Measurements from ENCODE around the gene ATP8A1. TPM values are rescaled to one million over a fixed set of nuclear protein-coding genes. Genes with fewer than 3 reads are reported as not detected.

Gene ATP8A1
- total RNA-seq, 2 donors from 2014 or later = 64.7 to 70.5 TPM

DNA sequence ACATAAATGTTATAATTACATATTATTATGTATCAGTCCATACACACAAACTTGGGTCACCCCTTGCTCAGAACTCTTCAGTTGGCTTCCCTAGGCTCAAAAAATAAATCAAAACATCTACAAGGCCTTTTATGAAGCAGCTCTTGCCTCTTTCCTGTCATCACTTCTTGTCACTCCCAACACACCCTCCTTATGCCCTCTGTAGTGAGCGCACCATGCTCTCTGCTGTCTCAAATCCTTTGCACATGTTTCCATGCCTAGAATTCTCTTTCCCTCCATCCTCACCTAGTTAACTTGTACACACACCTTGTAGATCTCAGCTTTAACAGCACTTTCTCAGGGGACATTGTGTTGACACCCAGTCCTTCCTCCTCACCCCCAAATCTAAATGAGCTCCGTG is 53.0 kb downstream of the ATP8A1 start:
- DNase-seq (no peak), ATAC-seq (no peak)
- intact Hi-C loops (cut with DNase I, micrococcal nuclease) = no loop called here

DNA sequence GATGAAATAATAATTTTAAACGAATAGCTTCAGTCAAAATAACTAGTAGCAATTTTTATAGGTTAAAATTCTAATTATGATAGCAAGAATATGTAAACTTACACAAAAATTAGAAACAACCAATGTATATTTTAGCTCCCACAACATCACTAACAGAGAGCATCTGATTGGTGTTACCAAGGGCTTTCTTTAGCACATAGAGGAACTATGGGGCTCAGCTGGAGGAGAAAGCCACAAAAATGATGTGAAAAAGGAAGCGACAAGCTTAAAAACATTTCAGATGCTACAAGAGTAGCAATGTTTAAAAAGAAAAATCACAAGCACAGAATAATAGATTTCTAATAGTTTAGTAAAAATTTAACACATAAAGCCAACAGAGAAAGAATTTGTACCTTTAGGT is 56.3 kb downstream of the ATP8A1 start:
- DNase-seq (no peak), ATAC-seq (no peak)
- intact Hi-C loops (cut with DNase I, micrococcal nuclease) = no loop called here

DNA sequence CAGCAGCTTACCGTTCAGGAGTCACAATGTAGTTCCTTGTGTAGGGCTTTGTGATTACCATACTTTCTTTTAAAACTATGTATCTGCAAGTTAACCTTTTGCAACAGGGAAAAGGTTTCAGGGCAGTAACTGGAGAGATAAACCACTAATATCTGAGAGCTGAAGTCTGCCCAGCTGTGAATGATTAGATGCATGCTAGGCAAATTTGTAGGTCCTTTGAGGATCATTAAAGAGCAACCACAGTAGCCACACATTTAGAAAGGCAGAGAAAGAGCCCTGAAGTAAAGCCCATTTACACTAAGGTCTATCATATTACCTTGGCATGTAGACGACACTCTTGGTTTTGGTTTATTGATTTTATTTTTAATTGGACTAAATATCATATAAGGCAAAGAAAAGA is 60.0 kb downstream of the ATP8A1 start:
- no peak for ATAC-seq
- DNase-seq = no peak
- intact Hi-C loops (cut with DNase I, micrococcal nuclease) = no loop called here

DNA sequence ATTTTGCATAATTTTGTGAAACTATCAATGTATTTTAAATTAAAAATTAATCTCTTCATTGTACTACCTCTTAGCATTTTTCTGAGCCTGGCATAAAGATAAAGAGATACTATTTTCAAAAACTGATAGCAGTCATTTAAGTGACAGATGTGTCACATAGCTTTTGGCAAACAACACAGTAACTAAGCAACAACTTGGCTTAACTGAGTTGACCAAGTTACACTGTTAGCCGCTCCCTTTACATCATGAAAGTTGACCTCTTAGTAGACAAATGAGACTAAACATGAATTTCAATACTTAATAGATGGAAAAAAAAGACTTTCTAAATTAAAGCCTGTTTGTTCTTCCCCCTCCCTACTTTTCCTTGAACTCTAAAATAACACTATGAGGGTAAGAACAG is 62.0 kb downstream of the ATP8A1 start:
- ATAC-seq (peak; percentile 45), DNase-seq (no peak)
- intact Hi-C loops (cut with DNase I, micrococcal nuclease) = no loop called here

DNA sequence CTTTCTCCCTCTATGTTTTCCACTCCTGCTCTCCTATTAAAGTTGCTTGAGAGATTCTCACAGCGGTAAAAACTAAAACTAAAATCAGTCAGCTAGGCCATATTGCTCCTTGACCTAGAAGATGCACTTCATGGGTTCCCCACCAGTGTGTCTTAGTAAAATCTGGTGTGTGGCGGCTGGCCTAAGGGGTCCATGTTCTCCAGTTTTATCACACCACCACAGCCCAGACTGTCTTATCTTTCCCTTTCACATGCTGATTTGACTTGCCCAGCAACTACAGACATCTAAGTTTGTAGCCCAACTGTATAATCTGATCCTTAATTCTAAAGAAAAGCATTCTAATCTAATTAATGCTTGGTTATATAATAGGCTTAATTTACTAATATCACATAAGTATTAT is 68.0 kb downstream of the ATP8A1 start:
- DNase-seq (no peak), ATAC-seq (no peak)
- intact Hi-C loops (cut with DNase I, micrococcal nuclease) = no loop called here

DNA sequence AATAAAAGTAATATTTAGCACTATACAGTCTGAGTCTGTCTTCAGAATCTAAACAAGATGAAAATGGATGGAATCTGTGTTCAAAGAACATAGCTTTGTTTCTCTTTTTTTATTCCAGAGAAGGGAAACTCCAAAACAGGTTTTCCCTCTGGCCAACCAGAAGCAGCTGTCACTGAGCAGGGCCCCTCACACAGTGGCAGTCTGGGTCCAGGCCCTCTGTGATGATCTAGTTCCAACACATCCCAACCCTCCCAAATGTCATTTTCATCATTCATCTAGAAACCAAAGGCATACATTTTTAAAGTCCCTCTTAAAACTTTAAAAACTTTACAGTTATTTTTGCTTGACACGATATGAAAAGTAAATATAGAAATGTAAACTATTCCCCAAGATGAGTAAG is 70.1 kb downstream of the ATP8A1 start:
- ATAC-seq (no peak), DNase-seq (no peak)
- intact Hi-C loops (cut with DNase I, micrococcal nuclease) = no loop called here

DNA sequence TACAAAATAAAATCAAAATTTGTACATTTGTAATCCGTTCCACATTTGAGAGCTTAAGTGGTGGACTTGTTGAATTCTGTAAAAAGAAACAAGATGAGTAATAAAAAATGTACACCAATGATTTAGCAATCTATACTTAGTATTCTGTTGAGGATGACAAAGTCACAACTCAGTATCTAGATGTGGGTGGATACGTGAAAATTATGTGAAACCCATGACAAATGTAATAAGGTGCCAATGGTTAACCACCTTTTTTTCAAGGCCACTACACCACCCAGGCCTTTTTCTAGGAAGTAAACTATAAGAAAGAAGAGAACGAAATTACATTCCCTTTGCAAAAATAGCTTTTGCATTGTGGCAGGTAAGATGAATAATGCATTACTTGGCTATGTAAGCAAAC is 77.0 kb downstream of the ATP8A1 start:
- no peak for DNase-seq
- intact Hi-C loops (cut with DNase I, micrococcal nuclease) = no loop called here
- no peak for ATAC-seq

DNA sequence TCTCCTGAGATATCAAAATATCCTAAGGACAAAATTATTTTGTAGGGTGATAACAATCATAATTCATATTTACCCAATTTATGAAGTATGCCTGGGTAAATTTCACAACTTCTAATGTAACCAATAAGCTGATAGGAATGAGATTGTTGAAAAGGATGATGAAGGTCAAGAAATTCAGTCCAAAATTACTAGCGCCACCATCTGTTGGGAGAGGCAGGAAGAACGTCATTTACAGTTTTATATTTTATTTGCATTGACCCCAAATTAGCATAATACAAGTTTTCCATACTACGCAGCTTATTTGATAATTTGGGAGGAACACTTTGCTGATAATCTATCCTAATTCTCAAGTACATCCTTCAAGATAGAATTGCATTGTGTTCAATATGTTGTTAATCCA is 78.7 kb downstream of the ATP8A1 start:
- ATAC-seq = no peak
- DNase-seq = no peak
- intact Hi-C loops (cut with DNase I, micrococcal nuclease) = no loop called here

DNA sequence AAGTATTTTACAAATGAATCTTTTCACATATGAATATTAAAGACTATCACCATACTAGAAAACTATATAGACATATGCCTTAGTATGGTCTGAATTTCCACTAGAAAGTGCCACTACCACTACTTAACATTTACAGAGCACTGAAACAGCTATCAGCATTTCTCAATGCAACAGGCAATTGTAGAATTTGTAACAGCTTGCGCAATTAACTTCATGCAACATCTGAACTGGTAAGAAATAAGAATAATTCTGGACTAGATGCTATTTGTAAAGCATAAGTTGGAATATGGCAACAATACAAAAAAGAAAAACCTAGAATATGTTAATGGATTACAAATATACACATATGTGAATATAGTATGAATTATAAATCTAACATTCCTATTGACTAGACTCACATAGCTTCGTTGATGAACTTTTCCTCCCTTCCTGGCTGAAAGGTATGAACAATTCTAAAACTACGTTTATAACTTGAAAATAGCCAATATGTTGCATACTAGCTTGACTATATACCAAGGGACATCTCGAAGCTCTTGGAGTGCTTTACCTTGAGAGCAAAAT is 82.0 kb downstream of the ATP8A1 start:
- DNase-seq = no peak

DNA sequence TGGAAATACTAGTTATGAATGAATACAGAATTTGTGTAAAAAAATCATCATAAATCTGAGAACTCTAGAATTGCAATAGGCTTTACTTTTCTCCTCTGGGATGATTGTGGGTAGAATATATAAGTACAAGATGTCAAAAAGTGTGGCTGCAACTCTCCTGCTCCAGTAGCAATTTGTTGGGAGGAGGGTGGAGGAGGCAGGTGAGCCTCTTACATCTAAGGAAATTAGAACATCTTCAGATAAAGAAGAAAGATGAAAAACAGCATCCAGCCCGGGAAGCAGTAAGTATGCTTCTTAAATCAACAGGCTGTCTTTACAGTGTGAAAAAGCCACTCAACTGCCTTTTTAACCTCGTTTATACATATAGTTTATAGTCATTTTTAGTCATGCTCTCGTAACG is 83.7 kb downstream of the ATP8A1 start:
- intact Hi-C loops (cut with DNase I, micrococcal nuclease) = no loop called here
- ATAC-seq (no peak), DNase-seq (no peak)

More for the DNA sequence above, 82.0 kb downstream of the ATP8A1 start:
- ATAC-seq = no peak
- intact Hi-C loops (cut with DNase I, micrococcal nuclease) = no loop called here

DNA sequence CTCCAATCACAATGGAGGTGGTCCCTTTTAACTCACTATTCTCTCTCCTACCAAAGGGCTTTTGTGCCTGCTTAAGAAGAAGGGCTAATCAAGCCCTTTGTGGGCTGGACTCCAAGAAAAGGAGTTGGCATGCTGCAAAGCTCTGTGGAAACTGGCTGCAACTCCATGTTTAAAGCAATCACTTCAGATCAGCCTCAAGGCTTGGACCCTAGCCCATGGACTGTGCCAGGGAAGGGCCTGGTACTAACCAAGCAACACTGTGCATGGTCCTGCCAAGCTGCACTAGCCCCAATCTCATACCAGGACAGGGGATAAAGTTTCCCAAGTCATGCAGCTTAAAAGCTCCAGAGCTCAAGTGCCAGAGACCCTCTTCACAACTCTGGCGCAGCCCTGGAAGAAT is 86.7 kb downstream of the ATP8A1 start:
- intact Hi-C loops (cut with DNase I, micrococcal nuclease) = loop anchor here in 1 of 2 donors (2.0 kb wide), 1 partner anchor 295 kb away; no protein-coding TSS in a partner anchor
- peak; percentile 28 for ATAC-seq
- DNase-seq = peak in 1 of 2 donors; percentile 27

DNA sequence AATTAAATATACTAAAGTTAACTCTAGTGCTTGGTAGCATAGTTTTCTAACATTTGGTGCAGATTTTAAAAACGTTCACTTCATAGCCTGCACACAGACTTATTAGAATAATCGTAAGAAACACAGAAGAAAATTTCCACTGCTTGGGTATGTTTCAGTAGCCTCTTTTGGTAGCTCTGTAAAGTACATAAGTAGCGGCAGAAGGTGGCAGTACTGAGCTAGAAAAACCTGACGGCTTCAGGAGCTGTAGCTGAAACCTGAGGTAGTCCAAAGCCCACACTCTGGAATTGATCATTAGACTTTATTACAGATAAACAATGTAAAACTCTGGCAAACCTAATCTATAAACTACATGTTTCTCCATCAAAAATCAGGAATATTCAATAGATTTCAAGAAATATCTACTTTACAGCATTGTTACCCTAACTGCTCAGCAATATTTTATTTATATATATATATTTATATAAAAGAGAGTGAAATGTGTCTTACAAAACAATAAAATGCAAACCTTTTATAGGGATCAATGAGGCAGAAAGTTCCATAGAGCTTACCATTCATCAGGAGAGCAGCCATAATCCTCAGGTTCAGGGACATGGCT is 88.2 kb downstream of the ATP8A1 start:
- ATAC-seq = peak; percentile 96
- DNase-seq = peak; percentile 51 to 76
- intact Hi-C loops (cut with DNase I, micrococcal nuclease) = loop anchor here in 1 of 2 donors (10.0 kb wide), 1 partner anchor 176 kb away; no protein-coding TSS in a partner anchor

DNA sequence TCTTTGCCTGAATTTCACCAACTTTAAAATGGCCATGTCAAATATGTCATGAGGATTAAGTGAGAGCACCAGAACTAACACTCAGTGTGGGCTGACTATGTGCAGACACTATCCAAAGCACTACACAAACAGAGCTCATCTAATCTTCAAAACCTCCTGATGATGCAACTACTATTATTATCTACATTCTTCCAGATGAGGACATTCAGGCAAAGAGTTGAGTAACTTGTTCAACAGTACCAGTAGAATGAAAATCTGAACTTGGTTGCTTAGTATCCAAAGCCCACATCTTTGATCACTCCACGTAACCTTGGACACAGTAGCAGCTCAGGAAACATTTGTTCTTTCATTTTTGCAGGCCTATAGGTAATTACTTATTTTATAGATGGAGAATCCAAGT is 90.1 kb downstream of the ATP8A1 start:
- ATAC-seq (no peak), DNase-seq (no peak)
- intact Hi-C loops (cut with DNase I, micrococcal nuclease) = loop anchor here in 1 of 2 donors (10.0 kb wide), 1 partner anchor 178 kb away; no protein-coding TSS in a partner anchor

DNA sequence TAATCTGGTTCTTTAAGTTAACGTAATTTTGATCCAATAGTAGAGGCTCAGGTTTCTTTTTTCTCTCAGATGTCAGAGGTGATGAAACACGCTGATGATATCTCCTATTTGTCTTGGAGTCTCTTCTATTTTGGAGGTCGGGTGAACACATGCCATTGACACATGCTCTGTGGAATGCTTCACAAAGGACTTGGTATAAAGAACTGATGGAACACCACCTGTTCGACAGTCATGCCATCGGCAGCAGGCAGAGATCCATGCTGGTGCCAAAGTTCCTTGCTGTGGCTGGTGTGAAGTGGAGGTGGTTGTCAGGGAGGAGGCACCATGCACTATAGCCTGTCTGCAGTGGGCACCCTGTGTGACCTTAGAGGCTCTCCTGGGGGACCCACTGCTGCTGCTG is 94.9 kb downstream of the ATP8A1 start:
- intact Hi-C loops (cut with DNase I, micrococcal nuclease) = loop anchor here in 1 of 2 donors (10.0 kb wide), 1 partner anchor 183 kb away; no protein-coding TSS in a partner anchor
- ATAC-seq (no peak), DNase-seq (no peak)

DNA sequence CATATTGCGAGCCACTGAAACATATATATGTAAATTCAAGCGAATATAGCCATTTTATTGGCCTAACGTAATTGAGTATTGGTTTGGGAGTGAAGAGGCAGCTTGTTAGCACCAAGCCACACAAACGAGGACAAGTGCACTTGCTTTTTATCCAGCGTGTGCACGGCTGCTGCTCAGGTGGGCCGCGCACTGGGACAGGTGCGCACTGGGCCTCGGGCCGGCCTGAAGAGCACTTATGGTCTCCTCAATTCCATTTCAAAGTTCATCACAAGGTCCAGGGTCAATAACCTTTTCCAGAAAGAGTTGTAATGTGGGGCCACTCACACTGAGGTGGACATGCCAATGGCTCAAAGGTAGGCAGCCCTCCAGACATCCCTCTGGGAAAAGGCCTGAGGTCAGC is 95.9 kb downstream of the ATP8A1 start:
- DNase-seq = no peak
- intact Hi-C loops (cut with DNase I, micrococcal nuclease) = loop anchor here in 1 of 2 donors (10.0 kb wide), 1 partner anchor 184 kb away; no protein-coding TSS in a partner anchor
- no peak for ATAC-seq

DNA sequence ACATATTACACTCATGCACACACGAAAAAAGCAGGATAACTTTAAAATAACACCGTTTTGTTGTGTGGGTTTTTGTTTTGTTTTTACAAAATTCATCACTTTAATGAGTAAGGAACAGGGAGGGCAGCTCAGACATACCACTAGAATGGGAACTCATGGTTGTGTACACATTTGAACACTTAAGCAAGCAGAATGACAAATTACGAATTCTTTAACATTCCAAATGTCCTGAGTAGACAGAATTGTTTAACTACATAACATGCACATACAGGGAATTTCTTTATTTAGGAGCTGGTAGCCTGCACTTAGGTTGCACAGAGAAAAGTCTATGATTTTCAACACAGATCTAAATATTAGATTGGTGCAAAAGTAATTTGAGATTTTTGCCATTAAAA is 96.4 kb downstream of the ATP8A1 start:
- intact Hi-C loops (cut with DNase I, micrococcal nuclease) = loop anchor here in 1 of 2 donors (10.0 kb wide), 1 partner anchor 184 kb away; no protein-coding TSS in a partner anchor
- ATAC-seq = no peak

DNA sequence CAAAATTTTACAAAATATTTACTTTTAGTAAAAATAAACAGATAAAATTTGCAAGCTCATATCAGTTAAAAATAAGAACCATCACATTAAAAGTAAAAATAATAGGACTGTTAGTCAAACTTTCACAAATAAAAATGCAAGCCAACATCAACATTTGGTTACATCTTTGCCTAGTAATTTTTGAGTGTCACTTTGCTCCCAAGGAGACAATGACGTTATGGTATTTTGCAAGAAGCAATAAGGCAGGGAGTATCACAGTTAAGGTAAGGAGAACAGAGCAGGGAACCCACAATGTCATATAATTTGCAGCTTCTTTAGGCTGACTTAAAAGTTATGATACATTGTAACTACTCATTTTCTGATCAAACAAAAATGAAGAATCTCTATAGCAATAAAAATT is 98.7 kb downstream of the ATP8A1 start:
- no peak for ATAC-seq

More for the DNA sequence above, 96.4 kb downstream of the ATP8A1 start:
- DNase-seq = no peak

DNA sequence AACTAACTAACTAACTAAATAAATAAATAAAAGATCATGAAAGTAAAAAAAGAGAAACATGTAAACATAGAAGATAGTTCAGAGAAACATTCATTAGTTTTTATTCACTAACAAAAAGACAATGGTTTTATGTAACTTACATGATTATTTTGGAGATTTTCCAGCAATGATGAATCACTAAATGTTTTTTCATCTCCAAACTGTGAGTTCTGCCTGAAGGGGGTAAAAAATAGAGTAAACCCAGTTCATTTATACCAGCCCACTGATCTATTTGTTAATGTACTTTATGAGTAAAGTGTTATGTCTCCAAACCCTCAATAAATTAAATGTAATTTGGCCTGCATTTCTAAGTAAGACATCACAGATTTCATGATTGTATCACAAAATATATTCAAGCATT is 101.1 kb downstream of the ATP8A1 start:
- DNase-seq (no peak), ATAC-seq (no peak)
- intact Hi-C loops (cut with DNase I, micrococcal nuclease) = no loop called here

More for the DNA sequence above, 98.7 kb downstream of the ATP8A1 start:
- DNase-seq = no peak
- intact Hi-C loops (cut with DNase I, micrococcal nuclease) = no loop called here

DNA sequence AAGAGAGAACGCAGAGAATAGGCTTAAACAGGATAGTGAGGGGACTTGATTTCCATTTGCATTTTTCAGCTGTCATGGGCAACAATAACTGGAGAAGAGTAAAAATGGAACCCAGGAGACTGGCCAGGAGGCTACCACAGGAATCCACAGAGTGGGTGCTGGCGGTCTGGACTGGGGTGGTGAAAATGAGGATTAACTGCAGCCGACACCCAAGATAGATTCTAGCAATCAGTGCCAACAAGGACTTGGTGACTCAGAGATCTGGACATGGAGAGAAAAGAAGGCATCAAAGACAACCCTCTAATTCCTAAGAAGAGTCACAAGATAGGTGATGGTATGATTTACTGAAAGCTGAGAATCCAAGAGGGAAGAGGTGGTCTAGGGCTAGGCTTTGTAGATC is 102.8 kb downstream of the ATP8A1 start:
- DNase-seq (no peak), ATAC-seq (no peak)
- intact Hi-C loops (cut with DNase I, micrococcal nuclease) = no loop called here

DNA sequence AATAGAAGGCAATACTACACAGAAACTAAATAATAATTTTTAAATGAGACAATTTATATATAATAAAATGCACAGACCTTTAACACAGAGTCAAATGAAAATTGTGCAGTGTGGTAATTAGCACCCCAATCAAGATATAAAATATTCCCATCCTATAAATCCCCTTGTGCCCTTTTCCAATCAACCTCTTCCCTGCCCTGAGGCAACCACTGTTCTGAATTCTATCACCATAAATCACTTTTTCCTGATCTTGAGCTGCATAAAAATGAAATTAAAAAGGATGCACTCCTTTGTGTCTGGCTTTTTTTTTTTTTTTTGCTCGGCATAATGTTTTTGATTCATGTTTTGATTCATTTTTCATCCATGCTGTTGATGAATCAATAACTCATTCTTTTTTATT is 107.0 kb downstream of the ATP8A1 start:
- ATAC-seq = no peak
- DNase-seq = no peak
- intact Hi-C loops (cut with DNase I, micrococcal nuclease) = no loop called here

DNA sequence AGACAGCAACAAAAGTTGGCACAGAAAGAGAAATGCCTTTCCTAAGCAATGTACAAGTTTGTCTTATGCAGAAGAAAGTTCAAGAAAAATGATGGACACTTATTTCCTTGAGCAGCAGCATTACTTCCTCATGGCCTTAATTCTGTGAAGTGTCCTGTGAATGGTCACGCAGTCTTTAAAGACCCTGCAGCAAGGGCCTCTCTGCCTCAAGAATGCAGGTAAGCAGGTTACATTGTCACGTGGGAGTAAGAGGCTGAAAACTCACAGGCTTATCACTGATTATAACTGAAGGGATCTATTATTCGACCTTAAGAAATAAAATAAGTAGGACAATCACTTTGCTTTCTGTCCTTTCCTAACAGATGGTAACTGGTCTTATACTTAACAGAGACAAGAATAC is 109.1 kb downstream of the ATP8A1 start:
- ATAC-seq (no peak), DNase-seq (no peak)
- intact Hi-C loops (cut with DNase I, micrococcal nuclease) = no loop called here

Measured in left colon (tissue), 2 donors.